Astrocyte (in vitro differentiated cells and primary cell): Measurements from ENCODE around the gene DCHS1.

Source experiments
- EZH2 ChIP-seq: IDR thresholded peaks from 2 replicates; pipeline ENCODE4 v1.6.1; 2012; ENCODE audit warnings: mild to moderate bottlenecking, low read length, inconsistent platforms; ENCODE audit not compliant: insufficient read depth
- TF ChIP-seq, protein P1 (sequence below): IDR thresholded peaks from 2 replicates; pipeline ENCODE4 v1.5.1; 2011; ENCODE audit warnings: low read depth, mild to moderate bottlenecking, inconsistent platforms, low read length, moderate library complexity; ENCODE audit not compliant: insufficient read depth

DNA sequence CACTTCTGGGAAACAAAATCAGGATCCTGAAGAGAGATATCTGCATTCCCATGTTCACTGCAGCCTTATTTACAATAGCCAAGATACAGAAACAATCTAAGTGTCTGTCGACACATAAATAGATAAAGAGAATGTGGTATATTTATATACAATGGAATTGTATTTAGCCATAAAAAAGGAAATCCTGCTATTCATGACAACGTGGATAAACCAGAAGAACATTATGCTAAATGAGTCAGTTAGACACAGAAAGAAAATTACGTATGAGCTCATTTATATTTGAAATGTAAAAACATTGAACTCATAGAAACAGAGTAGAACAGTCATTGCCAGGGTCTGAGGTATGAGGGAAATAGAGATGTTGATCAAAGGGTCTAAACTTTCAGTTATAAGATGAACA lies 21.4 kb upstream of the DCHS1 start:
- TF ChIP-seq, protein P1, sequence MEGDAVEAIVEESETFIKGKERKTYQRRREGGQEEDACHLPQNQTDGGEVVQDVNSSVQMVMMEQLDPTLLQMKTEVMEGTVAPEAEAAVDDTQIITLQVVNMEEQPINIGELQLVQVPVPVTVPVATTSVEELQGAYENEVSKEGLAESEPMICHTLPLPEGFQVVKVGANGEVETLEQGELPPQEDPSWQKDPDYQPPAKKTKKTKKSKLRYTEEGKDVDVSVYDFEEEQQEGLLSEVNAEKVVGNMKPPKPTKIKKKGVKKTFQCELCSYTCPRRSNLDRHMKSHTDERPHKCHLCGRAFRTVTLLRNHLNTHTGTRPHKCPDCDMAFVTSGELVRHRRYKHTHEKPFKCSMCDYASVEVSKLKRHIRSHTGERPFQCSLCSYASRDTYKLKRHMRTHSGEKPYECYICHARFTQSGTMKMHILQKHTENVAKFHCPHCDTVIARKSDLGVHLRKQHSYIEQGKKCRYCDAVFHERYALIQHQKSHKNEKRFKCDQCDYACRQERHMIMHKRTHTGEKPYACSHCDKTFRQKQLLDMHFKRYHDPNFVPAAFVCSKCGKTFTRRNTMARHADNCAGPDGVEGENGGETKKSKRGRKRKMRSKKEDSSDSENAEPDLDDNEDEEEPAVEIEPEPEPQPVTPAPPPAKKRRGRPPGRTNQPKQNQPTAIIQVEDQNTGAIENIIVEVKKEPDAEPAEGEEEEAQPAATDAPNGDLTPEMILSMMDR: no peak
- TF ChIP-seq EZH2: no peak
